ENCODE results near the gene FER.

The FER gene

GRCh38 chr5:108743846-108744245, 3.9 kb upstream of the FER start:
- no peak overlapping the region for H3K4me3 ChIP-seq (ENCODE audit: control insufficient read depth, low read depth, low read length)
- TF ChIP-seq, protein P1, sequence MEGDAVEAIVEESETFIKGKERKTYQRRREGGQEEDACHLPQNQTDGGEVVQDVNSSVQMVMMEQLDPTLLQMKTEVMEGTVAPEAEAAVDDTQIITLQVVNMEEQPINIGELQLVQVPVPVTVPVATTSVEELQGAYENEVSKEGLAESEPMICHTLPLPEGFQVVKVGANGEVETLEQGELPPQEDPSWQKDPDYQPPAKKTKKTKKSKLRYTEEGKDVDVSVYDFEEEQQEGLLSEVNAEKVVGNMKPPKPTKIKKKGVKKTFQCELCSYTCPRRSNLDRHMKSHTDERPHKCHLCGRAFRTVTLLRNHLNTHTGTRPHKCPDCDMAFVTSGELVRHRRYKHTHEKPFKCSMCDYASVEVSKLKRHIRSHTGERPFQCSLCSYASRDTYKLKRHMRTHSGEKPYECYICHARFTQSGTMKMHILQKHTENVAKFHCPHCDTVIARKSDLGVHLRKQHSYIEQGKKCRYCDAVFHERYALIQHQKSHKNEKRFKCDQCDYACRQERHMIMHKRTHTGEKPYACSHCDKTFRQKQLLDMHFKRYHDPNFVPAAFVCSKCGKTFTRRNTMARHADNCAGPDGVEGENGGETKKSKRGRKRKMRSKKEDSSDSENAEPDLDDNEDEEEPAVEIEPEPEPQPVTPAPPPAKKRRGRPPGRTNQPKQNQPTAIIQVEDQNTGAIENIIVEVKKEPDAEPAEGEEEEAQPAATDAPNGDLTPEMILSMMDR (conservative IDR thresholded peaks at IDR 0.05; ENCODE audit: control insufficient read depth, insufficient read depth, low read depth, low read length) = no peak

DNA sequence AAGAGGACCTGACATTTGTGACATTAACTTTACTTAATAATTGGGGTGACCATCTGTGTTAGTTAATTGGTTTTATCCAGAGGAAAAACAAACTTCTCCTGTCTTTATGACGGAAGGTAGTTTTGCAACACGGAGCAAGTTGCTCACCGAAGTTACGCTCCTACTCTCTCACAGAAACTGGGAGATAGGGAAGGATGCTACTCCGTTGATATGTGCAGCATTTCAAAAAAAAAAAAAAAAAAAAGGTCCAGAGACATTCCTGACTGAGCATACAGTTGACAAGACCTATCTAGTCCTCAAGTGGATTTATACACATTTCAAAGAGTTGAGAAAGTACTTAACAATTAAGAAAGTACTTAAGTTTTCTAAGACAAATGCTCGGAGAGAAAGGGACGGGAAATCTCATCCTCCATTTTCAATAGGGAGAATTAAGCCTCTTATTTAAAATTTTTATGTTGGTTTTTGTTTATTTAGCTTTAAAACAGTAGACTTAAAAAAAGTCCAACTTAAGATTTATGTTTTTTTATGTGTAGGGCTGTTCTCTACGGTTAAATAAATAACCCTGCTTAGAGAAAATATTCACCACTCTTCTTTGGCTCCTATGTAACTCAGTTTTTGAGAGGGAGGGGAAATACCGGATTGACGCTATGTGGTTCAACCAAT, 455 bp upstream of the FER start:
- DNase-seq (ENCODE audit: low read depth) = no peak
- H3K4me3 ChIP-seq (ENCODE audit: control insufficient read depth, low read depth, low read length) = peak overlapping the region; percentile 86
- TF ChIP-seq, protein P1 (conservative IDR thresholded peaks at IDR 0.05; ENCODE audit: control insufficient read depth, insufficient read depth, low read depth, low read length) = no peak

More at GRCh38 chr5:108743846-108744245, 3.9 kb upstream of the FER start:
- DNase-seq (ENCODE audit: low read depth) = no peak

DNA sequence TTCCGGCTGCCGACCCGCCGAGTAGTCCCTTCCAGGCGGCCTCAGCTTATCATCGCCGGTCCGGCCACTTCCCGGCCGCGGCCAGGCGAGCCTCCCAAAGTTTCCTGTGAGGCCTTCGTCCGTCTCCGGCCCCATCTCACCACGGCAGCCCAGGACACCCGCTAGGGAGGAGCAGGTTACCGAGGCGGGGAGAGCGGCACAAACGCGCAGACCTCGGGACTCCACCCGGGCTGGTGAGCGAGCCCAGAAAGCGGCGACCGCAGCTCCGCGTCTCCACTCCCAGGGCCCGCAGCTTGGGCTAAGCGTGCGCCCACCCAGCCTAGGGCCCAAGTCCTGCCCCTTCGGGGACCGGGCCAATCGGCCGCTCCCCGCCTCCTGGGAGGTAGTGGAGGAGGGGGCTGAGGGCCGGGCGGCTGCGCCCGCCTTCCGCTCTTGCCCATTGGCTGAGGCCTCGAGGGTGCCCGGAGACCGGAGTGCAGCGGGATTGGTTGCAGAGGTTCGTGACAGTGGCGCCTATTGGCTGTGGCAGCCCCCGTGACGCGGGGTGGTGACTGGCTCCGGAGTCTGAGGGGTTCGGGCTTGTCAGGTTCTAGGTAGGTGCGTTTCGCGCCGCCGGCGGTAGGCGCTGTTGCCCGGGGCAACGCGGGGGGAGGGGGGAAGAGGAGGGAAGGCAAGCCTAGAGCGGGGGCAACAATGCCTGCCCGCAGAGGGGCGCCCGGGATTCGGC, 867 bp downstream of the FER start:
- peak; percentile 98 for DNase-seq (ENCODE audit: low read depth)
- TF ChIP-seq, protein P1 (conservative IDR thresholded peaks at IDR 0.05; ENCODE audit: control insufficient read depth, insufficient read depth, low read depth, low read length) = no peak
- H3K4me3 ChIP-seq (ENCODE audit: control insufficient read depth, low read depth, low read length) = peak overlapping the region; percentile 86

GRCh38 chr5:108749128-108749861, 1.6 kb downstream of the FER start:
- H3K4me3 ChIP-seq (ENCODE audit: control insufficient read depth, low read depth, low read length) = peak overlapping the region; percentile 86
- peak; percentile 9 for DNase-seq (ENCODE audit: low read depth)
- TF ChIP-seq, protein P1 (conservative IDR thresholded peaks at IDR 0.05; ENCODE audit: control insufficient read depth, insufficient read depth, low read depth, low read length) = no peak

- TF ChIP-seq, protein P1 (conservative IDR thresholded peaks at IDR 0.05; ENCODE audit: control insufficient read depth, insufficient read depth, low read depth, low read length) = no peak
- no peak overlapping the region for H3K4me3 ChIP-seq (ENCODE audit: control insufficient read depth, low read depth, low read length)
- DNase-seq (ENCODE audit: low read depth) = peak; percentile 36
Measured at GRCh38 chr5:108753331-108753730, 5.6 kb downstream of the FER start.

GRCh38 chr5:108753877-108754276, 6.2 kb downstream of the FER start:
- TF ChIP-seq, protein P1 (conservative IDR thresholded peaks at IDR 0.05; ENCODE audit: control insufficient read depth, insufficient read depth, low read depth, low read length) = no peak
- H3K4me3 ChIP-seq (ENCODE audit: control insufficient read depth, low read depth, low read length) = no peak overlapping the region
- peak; percentile 79 for DNase-seq (ENCODE audit: low read depth)
